GM19452 (cell line): ENCODE data around the gene OLFML2A.
"Not testable (repeated sequence)": the region's sequence is repeated elsewhere in the genome, so short reads cannot be mapped to it uniquely, and the experiment has no call there.

ENCODE experiments used
- ATAC-seq: cut with Tn5 transposase; IDR thresholded peaks from one replicate; pipeline ENCODE4 v1.9.1; 2021; ENCODE audit not compliant: unreplicated experiment

The OLFML2A gene

GRCh38 chr9:124818431-124819281 lies 41.7 kb downstream of the OLFML2A start:
- ATAC-seq = no peak

- ATAC-seq = no peak
Measured at GRCh38 chr9:124820698-124821623, 44.0 kb downstream of the OLFML2A start.

GRCh38 chr9:124828489-124829333 lies 51.8 kb downstream of the OLFML2A start:
- no peak for ATAC-seq

- ATAC-seq = no peak
Measured at GRCh38 chr9:124829334-124829669, 52.4 kb downstream of the OLFML2A start.

- no peak for ATAC-seq
Measured at GRCh38 chr9:124830593-124830992, 53.7 kb downstream of the OLFML2A start.

GRCh38 chr9:124831642-124832364 lies 54.9 kb downstream of the OLFML2A start:
- ATAC-seq = no peak

GRCh38 chr9:124834591-124834990 lies 57.7 kb downstream of the OLFML2A start:
- ATAC-seq = no peak

GRCh38 chr9:124835026-124835557 lies 58.2 kb downstream of the OLFML2A start:
- ATAC-seq = no peak

- ATAC-seq = not testable (repeated sequence)
Measured at GRCh38 chr9:124838132-124838531, 61.2 kb downstream of the OLFML2A start.

GRCh38 chr9:124838567-124839275 lies 61.8 kb downstream of the OLFML2A start:
- ATAC-seq = not testable (repeated sequence)

GRCh38 chr9:124839612-124840299 lies 62.8 kb downstream of the OLFML2A start:
- no peak for ATAC-seq

- ATAC-seq = no peak
Measured at GRCh38 chr9:124840300-124840833, 63.4 kb downstream of the OLFML2A start.

GRCh38 chr9:124841075-124841821 lies 64.3 kb downstream of the OLFML2A start:
- ATAC-seq = no peak

GRCh38 chr9:124843456-124844034 lies 66.6 kb downstream of the OLFML2A start:
- ATAC-seq = no peak

GRCh38 chr9:124844291-124844690 lies 67.4 kb downstream of the OLFML2A start:
- ATAC-seq = no peak

- ATAC-seq = not testable (repeated sequence)
Measured at GRCh38 chr9:124846467-124846866, 69.5 kb downstream of the OLFML2A start.

GRCh38 chr9:124846969-124847368 lies 70.0 kb downstream of the OLFML2A start:
- ATAC-seq = no peak
